ENCODE measurements around the gene CYP3A4.
"Not testable (repeated sequence)": the region's sequence is repeated elsewhere in the genome, so short reads cannot be mapped to it uniquely, and the experiment has no call there.

CYP3A4 gene

DNA sequence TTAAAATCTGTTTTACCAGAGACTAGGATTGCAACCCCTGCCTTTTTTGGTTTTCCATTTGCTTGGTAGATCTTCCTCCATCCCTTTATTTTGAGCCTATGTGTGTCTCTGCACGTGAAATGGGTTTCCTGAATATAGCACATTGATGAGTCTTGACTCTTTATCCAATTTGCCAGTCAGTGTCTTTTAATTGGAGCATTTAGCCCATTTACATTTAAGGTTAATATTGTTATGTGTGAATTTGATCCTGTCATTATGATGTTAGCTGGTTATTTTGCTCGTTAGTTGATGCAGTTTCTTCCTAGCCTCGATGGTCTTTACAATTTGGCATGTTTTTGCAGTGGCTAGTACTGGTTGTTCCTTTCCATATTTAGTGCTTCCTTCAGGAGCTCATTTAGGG, 17.4 kb upstream of the CYP3A4 start:
- not testable (repeated sequence) for H3K27ac Mint-ChIP-seq, H3K9me3 Mint-ChIP-seq, DNase-seq, H3K4me3 Mint-ChIP-seq, H3K4me1 Mint-ChIP-seq, ATAC-seq
- H3K27me3 Mint-ChIP-seq = peaks cover 35% of the 10 kb centered on the region

DNA sequence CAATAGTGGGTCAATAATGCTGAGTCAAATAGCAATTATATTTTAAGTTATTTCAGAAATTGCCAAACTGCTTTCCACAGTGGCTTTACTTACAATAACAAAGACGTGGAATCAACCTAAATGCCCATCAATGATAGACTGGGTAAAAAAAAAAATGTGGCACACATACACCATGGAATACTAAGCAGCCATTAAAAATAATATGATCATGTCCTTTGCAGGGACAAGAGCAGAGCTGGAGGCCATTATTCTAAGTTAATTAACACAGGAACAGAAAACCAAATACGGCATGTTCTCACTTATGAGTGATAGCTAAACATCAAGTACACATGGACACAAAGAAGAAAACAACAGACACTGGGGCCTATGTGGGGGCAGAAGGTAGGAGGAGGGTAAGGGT, 15.0 kb upstream of the CYP3A4 start:
- Mint-ChIP-seq H3K4me1 (no peaks in the 10 kb centered on the region), H3K9me3 (no peaks in the 10 kb centered on the region), H3K4me3 (no peak overlapping the region), H3K27ac (no peak overlapping the region), H3K27me3 (peaks cover 24% of the 10 kb centered on the region)
- ATAC-seq = no peak
- DNase-seq = no peak

DNA sequence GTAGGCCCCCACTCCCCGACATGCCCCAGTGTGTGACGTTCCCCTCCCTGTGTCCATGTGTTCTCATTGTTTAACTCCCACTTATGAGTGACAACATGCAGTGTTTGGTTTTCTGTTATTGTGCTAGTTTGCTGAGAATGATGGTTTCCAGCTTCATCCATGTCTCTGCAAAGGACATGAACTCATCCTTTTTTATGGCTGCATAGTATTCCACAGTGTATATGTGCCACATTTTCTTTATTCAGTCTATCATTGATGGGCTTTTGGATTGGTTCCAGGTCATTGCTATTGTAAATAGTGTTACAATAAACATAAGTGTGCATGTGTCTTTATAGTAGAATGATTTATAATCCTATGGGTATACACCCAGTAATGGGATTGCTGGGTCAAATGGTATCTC, 11.9 kb upstream of the CYP3A4 start:
- not testable (repeated sequence) for DNase-seq, H3K9me3 Mint-ChIP-seq, H3K4me1 Mint-ChIP-seq, H3K4me3 Mint-ChIP-seq, ATAC-seq
- Mint-ChIP-seq H3K27me3 (peaks cover 30% of the 10 kb centered on the region), H3K27ac (peak overlapping the region in 1 of 2 donors; percentile 21)

DNA sequence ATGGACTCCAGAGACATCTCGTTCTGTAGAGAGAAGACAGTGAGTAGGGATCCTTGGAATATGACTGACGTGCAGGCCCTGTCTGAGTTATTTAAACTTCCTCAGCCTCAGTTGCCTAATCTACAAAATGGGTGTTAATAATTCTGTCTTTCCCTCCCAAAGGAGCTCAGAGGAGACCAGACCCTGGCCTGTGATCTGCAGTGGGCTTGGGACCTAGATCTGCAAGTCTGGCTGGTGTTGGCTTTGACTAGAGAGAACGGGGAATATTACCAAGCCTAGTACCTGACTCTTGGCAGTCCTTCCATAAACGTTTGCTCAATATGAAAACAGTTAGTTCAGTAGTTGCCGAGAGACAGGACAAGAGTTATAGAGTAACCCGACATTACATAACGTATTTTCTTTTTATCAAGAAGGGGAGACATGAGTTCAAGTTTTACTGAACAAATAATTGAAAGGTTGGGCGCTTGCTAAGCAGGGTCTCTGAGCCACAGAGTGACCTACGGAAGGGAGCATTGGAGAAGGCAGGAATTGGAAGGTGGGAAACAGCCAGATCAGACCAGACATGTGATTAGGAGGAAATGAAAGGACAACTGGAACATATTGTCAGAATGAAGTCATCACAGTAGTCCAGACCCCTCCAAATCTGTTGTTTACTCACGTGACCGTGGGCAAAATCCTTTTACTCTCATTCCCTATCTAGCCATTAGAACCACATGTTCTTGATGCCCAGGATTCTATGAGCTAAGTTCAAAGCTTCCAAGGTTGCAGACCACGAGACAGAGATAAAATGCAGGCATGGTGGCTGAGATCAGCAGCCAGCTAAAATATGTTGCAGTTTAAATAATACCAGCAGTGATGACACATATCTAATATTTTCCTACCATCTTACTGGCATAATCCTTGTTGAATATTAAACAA, 10.9 kb upstream of the CYP3A4 start:
- Mint-ChIP-seq H3K27ac (no peak overlapping the region), H3K4me3 (no peak overlapping the region), H3K9me3 (no peaks in the 10 kb centered on the region), H3K4me1 (peaks cover 7% of the 10 kb centered on the region), H3K27me3 (peaks cover 24% of the 10 kb centered on the region)
- DNase-seq (no peak), ATAC-seq (no peak)

DNA sequence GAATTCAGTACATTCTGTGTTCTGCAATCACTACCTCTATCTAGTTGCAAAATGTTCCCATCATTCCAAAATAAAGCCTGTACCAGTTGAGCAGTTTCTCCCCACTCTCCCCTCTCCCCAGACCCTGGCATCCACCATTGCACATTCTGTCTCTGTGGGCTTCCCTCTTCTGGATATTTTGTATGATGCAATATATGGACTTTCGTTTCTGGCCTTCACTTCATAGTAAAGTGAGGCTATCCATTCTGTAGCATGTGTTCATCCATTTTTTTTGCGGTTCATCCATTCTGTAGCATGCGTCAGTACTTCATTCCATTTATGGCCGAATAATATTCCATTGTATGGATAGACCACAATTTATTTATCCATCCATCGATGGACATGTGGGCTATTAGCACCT, 9.5 kb upstream of the CYP3A4 start:
- no peak for ATAC-seq
- Mint-ChIP-seq H3K4me3 (no peak overlapping the region), H3K4me1 (peaks cover 19% of the 10 kb centered on the region), H3K27ac (no peak overlapping the region), H3K27me3 (peaks cover 24% of the 10 kb centered on the region), H3K9me3 (no peaks in the 10 kb centered on the region)
- DNase-seq = no peak

DNA sequence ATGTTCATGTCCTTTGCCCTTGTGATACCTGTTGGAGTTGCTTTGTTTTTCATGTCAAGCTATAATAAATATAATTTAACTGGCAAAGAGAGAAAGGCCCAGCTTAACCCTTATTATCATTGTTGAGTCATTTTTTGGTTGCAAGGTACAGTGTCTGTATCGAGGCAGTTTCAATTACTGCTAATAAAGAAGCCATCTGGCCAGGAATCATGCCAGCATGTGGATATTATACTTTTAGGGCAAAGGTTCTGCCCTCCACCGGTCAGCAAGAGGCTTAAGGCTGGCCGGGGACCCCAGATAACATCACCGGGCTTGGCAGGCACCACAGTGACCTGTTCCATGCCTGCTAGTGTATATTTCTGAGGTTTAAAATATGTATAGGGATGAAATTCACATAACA, 9.0 kb upstream of the CYP3A4 start:
- H3K27me3 Mint-ChIP-seq = peaks cover 24% of the 10 kb centered on the region
- no peak overlapping the region for H3K27ac Mint-ChIP-seq
- DNase-seq (no peak), ATAC-seq (no peak)
- peaks cover 23% of the 10 kb centered on the region for H3K4me1 Mint-ChIP-seq
- H3K4me3 Mint-ChIP-seq = no peak overlapping the region
- no peaks in the 10 kb centered on the region for H3K9me3 Mint-ChIP-seq

DNA sequence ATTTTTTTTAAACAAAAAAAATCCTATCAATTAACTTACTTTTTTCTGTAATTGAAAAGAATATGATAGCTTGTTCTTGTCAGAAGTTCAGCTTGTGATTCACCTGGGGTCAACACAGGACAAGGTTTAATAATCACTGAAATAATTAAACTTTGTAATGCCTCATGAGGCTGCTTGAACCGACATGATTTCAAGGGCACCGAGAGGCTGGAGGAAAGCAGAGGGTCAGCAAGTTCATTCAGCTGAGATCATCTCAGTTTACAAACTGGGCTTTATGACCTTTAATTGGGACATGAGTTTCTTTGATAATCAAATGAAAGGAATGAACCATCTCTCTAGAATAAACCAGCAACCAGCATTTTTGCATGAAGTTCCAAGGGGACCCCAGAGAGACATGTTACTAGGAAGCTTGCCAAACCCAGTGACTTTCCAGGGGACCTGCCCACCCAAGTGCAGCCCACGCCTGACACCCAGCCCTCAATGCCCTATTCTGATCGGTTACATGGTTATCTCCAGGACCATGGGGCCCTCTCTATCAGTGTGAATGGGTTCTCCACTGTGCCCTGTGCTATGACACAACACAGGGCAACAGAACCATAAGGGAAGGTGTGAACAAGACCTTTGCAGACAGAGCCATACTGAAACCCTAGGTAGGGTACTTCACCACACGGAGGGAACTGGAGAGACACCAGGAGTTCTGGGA, 7.8 kb upstream of the CYP3A4 start:
- no peak overlapping the region for H3K4me3 Mint-ChIP-seq
- ATAC-seq (no peak), DNase-seq (no peak)
- no peak overlapping the region for H3K27ac Mint-ChIP-seq
- H3K27me3 Mint-ChIP-seq = peaks cover 24% of the 10 kb centered on the region
- H3K4me1 Mint-ChIP-seq = peaks cover 34% of the 10 kb centered on the region
- no peaks in the 10 kb centered on the region for H3K9me3 Mint-ChIP-seq

DNA sequence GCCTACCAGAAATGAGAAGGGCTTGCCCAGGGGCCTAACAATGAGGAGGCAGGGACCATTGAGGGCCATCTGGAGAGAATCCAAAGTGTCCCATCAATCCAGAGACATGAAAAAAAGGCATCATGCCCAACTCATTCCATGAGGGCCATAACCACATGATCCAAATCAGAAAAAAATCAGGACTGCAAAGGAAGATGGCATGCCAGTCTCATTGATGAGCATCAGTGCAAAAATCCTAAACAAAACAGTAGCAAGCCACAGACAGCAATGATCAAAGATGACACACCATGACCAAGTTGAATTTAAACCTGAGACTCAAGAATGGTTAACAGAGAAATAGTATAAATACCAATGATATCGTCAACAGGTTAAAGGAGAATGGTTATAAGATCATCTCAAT, 7.0 kb upstream of the CYP3A4 start:
- peaks cover 36% of the 10 kb centered on the region for H3K4me1 Mint-ChIP-seq
- no peak overlapping the region for H3K4me3 Mint-ChIP-seq
- H3K9me3 Mint-ChIP-seq = no peaks in the 10 kb centered on the region
- H3K27ac Mint-ChIP-seq = peak overlapping the region in 1 of 2 donors; percentile 47
- H3K27me3 Mint-ChIP-seq = peaks cover 24% of the 10 kb centered on the region
- ATAC-seq = no peak
- DNase-seq = no peak

DNA sequence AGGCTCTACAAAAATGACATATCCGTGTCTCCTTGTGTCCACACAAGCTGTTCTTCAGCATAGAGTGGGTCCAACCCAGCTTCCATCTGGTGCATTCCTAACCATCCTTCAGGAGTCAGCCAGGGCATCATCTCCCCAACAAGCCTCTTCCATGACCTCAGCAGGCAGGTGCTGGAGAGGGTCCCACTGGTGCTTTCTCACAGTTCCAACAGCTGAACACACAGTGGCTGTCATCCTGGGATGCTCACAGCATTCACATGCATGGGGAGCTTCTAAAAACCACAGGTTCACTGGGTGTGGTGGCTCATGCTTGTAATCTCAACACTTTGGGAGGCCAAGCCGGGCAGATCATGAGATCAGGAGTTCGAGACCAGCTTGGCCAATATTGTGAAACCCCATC, 6.4 kb upstream of the CYP3A4 start:
- Mint-ChIP-seq H3K27ac (peak overlapping the region; percentile 9 to 47), H3K27me3 (peaks cover 24% of the 10 kb centered on the region), H3K4me1 (peaks cover 36% of the 10 kb centered on the region), H3K4me3 (no peak overlapping the region), H3K9me3 (no peaks in the 10 kb centered on the region)
- DNase-seq (no peak), ATAC-seq (no peak)

DNA sequence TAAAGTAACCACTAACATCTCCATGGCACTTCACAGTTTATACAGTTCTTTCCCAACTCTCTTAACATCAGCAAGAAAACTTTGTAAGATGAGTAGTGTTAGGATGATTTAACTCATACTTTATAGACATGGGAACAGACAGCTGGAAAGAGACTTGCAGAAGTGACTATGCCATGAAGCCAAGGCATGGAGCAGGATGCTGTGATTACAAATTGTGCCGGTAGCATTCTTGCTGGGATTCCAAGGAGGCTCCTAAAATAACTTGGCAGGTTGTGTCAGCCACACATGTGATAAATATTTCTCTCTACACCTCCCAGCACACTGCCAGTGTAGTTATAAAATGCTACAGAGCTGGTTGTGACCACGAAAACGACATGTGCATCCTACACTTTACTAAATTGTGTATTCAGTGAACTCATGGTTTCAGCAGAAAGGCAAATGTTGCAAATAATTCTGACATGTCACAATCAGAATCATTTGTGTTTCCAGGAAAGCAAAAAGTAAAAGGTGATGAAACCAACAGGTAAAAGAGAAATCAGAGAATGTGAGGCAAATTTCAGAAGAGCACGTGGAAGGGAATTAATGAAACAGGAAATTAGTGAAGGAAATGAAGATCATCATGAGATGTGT, 5.6 kb upstream of the CYP3A4 start:
- H3K4me3 Mint-ChIP-seq = no peak overlapping the region
- peaks cover 18% of the 10 kb centered on the region for H3K27me3 Mint-ChIP-seq
- peaks cover 36% of the 10 kb centered on the region for H3K4me1 Mint-ChIP-seq
- peak overlapping the region in 1 of 2 donors; percentile 47 for H3K27ac Mint-ChIP-seq
- ATAC-seq = peak; percentile 32
- no peak for DNase-seq
- H3K9me3 Mint-ChIP-seq = no peaks in the 10 kb centered on the region

DNA sequence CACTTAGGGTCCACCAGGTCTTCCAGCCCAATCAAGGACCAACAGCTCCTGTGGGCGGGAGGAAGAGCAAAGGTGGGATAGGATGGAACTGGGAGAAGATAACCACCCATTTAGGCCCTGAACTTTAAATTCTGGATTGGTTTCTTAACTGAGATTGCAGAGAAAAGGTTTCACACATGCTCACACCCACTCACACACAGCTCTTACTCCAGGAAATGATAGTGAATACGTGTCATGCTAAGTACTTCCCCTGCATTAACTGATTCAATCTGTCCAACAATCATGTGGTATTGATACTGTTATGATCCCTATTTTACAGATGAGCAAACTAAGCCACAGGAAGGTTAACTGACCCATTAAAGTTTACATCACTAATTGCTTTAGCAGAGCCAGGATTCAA, 4.6 kb upstream of the CYP3A4 start:
- Mint-ChIP-seq H3K4me3 (peak overlapping the region; percentile 30 to 31), H3K4me1 (peaks cover 36% of the 10 kb centered on the region), H3K27me3 (peaks cover 18% of the 10 kb centered on the region), H3K27ac (peak overlapping the region; percentile 65 to 84), H3K9me3 (no peaks in the 10 kb centered on the region)
- peak; percentile 96 for ATAC-seq
- DNase-seq = peak; percentile 8 to 15

DNA sequence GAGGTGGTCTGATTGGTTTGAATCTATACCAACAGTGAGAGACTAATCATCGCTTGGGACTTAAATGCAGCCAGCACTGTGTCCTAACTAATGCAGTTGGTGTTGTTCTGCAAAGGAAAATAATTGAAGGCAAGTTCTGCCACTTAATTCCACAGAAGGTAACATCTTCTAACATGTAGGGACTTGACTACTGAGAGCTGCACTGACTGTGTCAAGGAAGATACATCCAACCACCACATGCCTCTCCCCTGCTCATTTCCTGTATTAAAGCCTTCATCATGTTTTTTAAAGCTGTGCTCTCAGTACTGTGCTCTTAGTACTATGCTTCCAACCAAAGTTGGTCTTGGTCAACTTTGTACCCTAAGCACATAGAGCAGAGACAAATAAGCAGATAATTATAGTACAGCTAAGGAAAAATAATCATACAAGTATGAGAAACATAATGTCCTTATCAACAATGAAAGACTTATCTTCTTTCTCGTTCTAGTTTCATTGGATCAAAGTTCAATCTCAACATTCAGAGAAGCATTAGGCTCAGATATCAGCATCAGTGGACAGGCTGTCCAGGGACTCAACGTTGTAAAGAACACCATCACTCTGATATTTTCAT, 2.8 kb upstream of the CYP3A4 start:
- Mint-ChIP-seq H3K4me3 (no peak overlapping the region), H3K27ac (no peak overlapping the region), H3K4me1 (peaks cover 36% of the 10 kb centered on the region), H3K9me3 (no peaks in the 10 kb centered on the region), H3K27me3 (peaks cover 7% of the 10 kb centered on the region)
- DNase-seq (no peak), ATAC-seq (no peak)

DNA sequence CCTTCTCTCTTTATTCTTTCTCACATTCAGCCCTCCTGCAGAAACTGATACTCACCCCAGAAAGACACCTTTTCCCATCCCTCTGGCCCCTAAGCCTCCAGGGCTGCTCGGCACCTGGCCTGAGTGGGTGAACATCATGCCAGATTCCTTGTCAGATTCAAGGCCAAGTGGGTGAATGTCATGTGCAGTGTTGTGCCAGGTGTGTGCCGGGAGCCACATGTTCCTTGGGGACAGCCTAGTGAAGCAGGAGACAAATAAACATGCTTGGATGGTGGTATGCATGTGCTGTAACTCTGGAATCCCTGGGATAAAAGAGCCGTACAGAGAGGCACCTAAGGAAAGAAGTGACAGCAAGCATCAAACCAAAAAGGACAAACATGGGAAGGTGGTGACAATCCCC, 1.7 kb upstream of the CYP3A4 start:
- H3K4me3 Mint-ChIP-seq, H3K9me3 Mint-ChIP-seq, H3K27ac Mint-ChIP-seq: not testable (repeated sequence)

DNA sequence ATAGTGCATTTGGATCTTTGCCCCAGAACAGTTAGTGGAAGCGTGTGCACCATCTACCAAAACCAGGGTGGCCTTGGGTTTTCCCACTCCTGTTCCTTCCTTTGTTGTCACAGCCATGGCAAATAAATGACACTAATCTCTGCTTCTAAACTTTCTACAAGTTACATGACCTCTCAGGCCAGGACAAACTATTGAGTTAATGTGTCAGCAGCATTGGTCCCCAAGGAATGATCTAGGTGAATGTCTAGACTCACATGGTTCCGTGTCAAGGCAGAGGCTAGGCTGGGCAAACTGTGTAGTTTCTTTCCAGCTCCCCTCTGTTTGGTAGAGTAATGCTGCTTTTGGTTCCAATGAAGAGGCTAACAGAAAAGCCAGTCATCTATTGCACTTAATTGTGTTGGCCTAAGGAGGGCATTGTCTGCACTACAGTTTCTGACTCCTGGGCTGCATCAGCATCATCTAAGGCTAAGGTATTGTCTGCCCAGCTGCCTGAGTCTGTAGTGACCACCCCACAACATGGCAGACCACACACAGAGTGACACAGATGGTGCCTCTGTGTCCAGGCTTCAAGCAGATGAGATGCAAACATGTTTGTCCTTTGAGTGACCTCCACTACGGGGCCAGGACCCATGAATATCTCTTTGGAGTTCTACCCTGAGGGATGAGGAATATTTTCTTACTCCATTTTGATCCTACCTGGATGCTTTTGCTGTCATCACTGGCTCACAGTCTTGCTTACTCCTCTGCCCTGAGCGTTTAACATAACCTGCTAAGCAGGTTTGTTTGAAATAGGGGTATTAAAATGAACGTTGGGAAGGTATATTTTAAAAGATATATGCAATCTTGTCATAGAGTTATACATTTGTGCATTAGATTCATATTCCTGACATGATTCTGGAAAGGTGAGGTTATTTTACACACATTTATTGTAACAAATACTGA, 1.7 kb downstream of the CYP3A4 start:
- ATAC-seq = no peak
- H3K9me3 Mint-ChIP-seq = no peaks in the 10 kb centered on the region

More for the DNA sequence above, 1.7 kb upstream of the CYP3A4 start:
- Mint-ChIP-seq H3K27me3 (peaks cover 14% of the 10 kb centered on the region), H3K4me1 (peaks cover 36% of the 10 kb centered on the region)
- not testable (repeated sequence) for ATAC-seq, DNase-seq

More for the DNA sequence above, 1.7 kb downstream of the CYP3A4 start:
- peaks cover 6% of the 10 kb centered on the region for H3K4me1 Mint-ChIP-seq
- peaks cover 32% of the 10 kb centered on the region for H3K27me3 Mint-ChIP-seq
- DNase-seq = no peak
- no peak overlapping the region for H3K4me3 Mint-ChIP-seq
- peak overlapping the region in 1 of 2 donors; percentile 27 for H3K27ac Mint-ChIP-seq
